ENCODE results near the gene EPHB1.

Gene EPHB1

GRCh38 chr3:134817297-134817696 lies 22.2 kb downstream of the EPHB1 start:
- TF ChIP-seq ZFX (IDR thresholded peaks at IDR 0.05) (no peak), CTCF (conservative IDR thresholded peaks at IDR 0.05) (no peak)
- no peak overlapping the region for H3K27ac ChIP-seq

GRCh38 chr3:134820994-134821393 lies 25.9 kb downstream of the EPHB1 start:
- TF ChIP-seq ZFX (IDR thresholded peaks at IDR 0.05) (no peak), CTCF (conservative IDR thresholded peaks at IDR 0.05) (no peak)
- H3K27ac ChIP-seq = no peak overlapping the region

- TF ChIP-seq ZFX (IDR thresholded peaks at IDR 0.05) (no peak), CTCF (conservative IDR thresholded peaks at IDR 0.05) (no peak)
- H3K27ac ChIP-seq = no peak overlapping the region
Measured at GRCh38 chr3:134822090-134822489, 27.0 kb downstream of the EPHB1 start.

GRCh38 chr3:134823679-134824078 lies 28.6 kb downstream of the EPHB1 start:
- no peak for TF ChIP-seq ZFX (IDR thresholded peaks at IDR 0.05)
- TF ChIP-seq CTCF (conservative IDR thresholded peaks at IDR 0.05) = no peak
- no peak overlapping the region for H3K27ac ChIP-seq

GRCh38 chr3:134824791-134825190 lies 29.7 kb downstream of the EPHB1 start:
- H3K27ac ChIP-seq = no peak overlapping the region
- no peak for TF ChIP-seq ZFX (IDR thresholded peaks at IDR 0.05)
- TF ChIP-seq CTCF (conservative IDR thresholded peaks at IDR 0.05) = no peak

- H3K27ac ChIP-seq = no peak overlapping the region
Measured at GRCh38 chr3:134827213-134827612, 32.2 kb downstream of the EPHB1 start.

GRCh38 chr3:134829721-134830120 lies 34.7 kb downstream of the EPHB1 start:
- TF ChIP-seq CTCF (conservative IDR thresholded peaks at IDR 0.05) = no peak
- no peak for TF ChIP-seq ZFX (IDR thresholded peaks at IDR 0.05)
- no peak overlapping the region for H3K27ac ChIP-seq

More at GRCh38 chr3:134827213-134827612, 32.2 kb downstream of the EPHB1 start:
- TF ChIP-seq ZFX (IDR thresholded peaks at IDR 0.05) = no peak
- no peak for TF ChIP-seq CTCF (conservative IDR thresholded peaks at IDR 0.05)

Measured in C4-2B (cell line).